Ovary (tissue), 9 donors: Measurements from ENCODE around the gene CDC42EP1. TPM values are rescaled to one million over a fixed set of nuclear protein-coding genes. Genes with fewer than 3 reads are reported as not detected.

Experiments used
- DNase-seq, 5 donors: peaks; one replicate each; pipeline ENCODE4 v3.0.0-alpha.2; 2019 to 2020
- H3K27ac ChIP-seq, 2 donors: fragments of 200-600 bp; one replicate each; pipeline versions ENCODE4 v1.5.1 to v1.8.0; 2019 to 2022
- H3K27me3 ChIP-seq: fragments of 200-600 bp; one replicate; pipeline ENCODE4 v1.8.0; 2022
- H3K36me3 ChIP-seq: fragments of 200-600 bp; sonication (generic); one replicate; pipeline ENCODE4 v1.5.1; 2019
- H3K4me1 ChIP-seq: one replicate; pipeline ENCODE4 v1.8.1; 2013; ENCODE audit warnings: mild to moderate bottlenecking, moderate library complexity; ENCODE audit not compliant: insufficient read depth
- H3K4me3 ChIP-seq: fragments of 200-600 bp; sonication (generic); one replicate; pipeline ENCODE4 v1.5.1; 2017
- H3K9me3 ChIP-seq, 2 donors: fragments of 200-600 bp in 1 of 2; sonication (generic) in 1 of 2; one replicate each; pipeline versions ENCODE4 v1.5.1 to v1.8.1; 2013 to 2019; ENCODE audit warnings: mild to moderate bottlenecking in 1 of 2, moderate library complexity in 1 of 2
- CTCF ChIP-seq, 3 donors: fragments of 450-650 bp in 2 of 3; fragments of 200-600 bp in 1 of 3; IDR thresholded peaks; one replicate each; pipeline versions ENCODE4 v1.5.1 to v1.8.0; 2016 to 2022; ENCODE audit warnings: antibody characterized with exemption in 3 of 3, mild to moderate bottlenecking in 1 of 3
- EP300 ChIP-seq: sonication (generic); formaldehyde crosslinking; IDR thresholded peaks from one replicate; pipeline ENCODE4 v1.6.1; 2017; ENCODE audit warnings: antibody characterized with exemption
- POLR2A ChIP-seq: fragments of 450-650 bp; IDR thresholded peaks from one replicate; pipeline ENCODE4 v1.6.1; 2017; ENCODE audit warnings: antibody characterized with exemption, mild to moderate bottlenecking, moderate library complexity
- WGBS, 3 donors: extraction: QIAGEN DNeasy Blood & Tissue Kit in 1 of 3; methylation state at CpG; one replicate each; pipeline versions ENCODE4 v1.1.5 to v1.1.7; 2013 to 2017; 5-methylcytosine and 5-hydroxymethylcytosine counted together
- intact Hi-C, 4 donors: fragments of 100-400 bp; cut with DNase I; formaldehyde crosslinking; loops; one replicate each; pipeline versions ENCODE4 v1.11.0 to v1.15.1; 2022 to 2023
- polyA plus RNA-seq, 2 donors: library from polyadenylated mRNA; stranded (reverse); fragments of 200-250 nt in 1 of 2; fragments of 350-450 nt in 1 of 2; fragmentation: Illumina TruSeq in 1 of 2; extraction: RNeasy Lipid Tissue Mini Kit (QIAGEN cat#74804) in 1 of 2; gene quantifications; one replicate each; pipeline ENCODE4 v1.2.3, GENCODE V29; 2013 to 2014
- total RNA-seq, 7 donors: library from RNA; depleted of rRNA in 2 of 7; stranded (reverse); fragments of >200 nt in 2 of 7; fragmentation: NEBNext Ultra II Directional in 3 of 7; extraction: Animal tissue kit (Norgen Biotek cat#: 25700) in 3 of 7; gene quantifications; one replicate each; pipeline versions ENCODE4 v1.1.0 to v1.2.4, GENCODE V29; 2016 to 2023
- donor health status: DM: no; HTN: no; CAD: no; lungs with moderate emphysema.
- donor health status: DM: no; HTN: no; CAD: no.
- donor health status: Bipolar disorder and iron deficiency.
- donor health status: DM: yes; HTN: yes; CAD: no.
- donor health status: DM: no; HTN: no; CAD: no.
- donor health status: DM: yes; HTN: yes; CAD: no.

CDC42EP1 gene
- total and polyA plus RNA-seq, 9 donors, result 3.4 to 125 (median 71.8) TPM

GRCh38 chr22:37553725-37554124, 6.6 kb upstream of the CDC42EP1 start:
- TF ChIP-seq EP300 (no peak), POLR2A (no peak), CTCF (IDR thresholded peaks at IDR 0.05) (no peak)
- H3K36me3 ChIP-seq, result no peaks in the 10 kb centered on the region
- intact Hi-C loops, result no loop called here
- H3K4me3 ChIP-seq, result no peak overlapping the region
- WGBS, 3 donors, result 91 to 98% (median 93%) methylated on average over 9 of the region's 9 CpGs
- no peaks in the 10 kb centered on the region for H3K27me3 ChIP-seq
- H3K4me1 ChIP-seq, result peaks cover 21% of the 10 kb centered on the region
- H3K27ac ChIP-seq, result no peak overlapping the region
- DNase-seq, result no peak
- H3K9me3 ChIP-seq, result no peaks in the 10 kb centered on the region

GRCh38 chr22:37555029-37555428, 5.3 kb upstream of the CDC42EP1 start:
- H3K27me3 ChIP-seq, result no peaks in the 10 kb centered on the region
- TF ChIP-seq POLR2A, result no peak
- TF ChIP-seq EP300, result no peak
- TF ChIP-seq CTCF (IDR thresholded peaks at IDR 0.05), result no peak
- no peak for DNase-seq
- peaks cover 13% of the 10 kb centered on the region for H3K4me1 ChIP-seq
- H3K27ac ChIP-seq, result no peak overlapping the region
- no peaks in the 10 kb centered on the region for H3K36me3 ChIP-seq
- no peaks in the 10 kb centered on the region for H3K9me3 ChIP-seq
- no peak overlapping the region for H3K4me3 ChIP-seq
- intact Hi-C loops, result no loop called here

- Histone ChIP-seq H3K27me3 (no peaks in the 10 kb centered on the region), H3K36me3 (no peaks in the 10 kb centered on the region), H3K27ac (no peak overlapping the region), H3K4me3 (no peak overlapping the region), H3K4me1 (peaks cover 9% of the 10 kb centered on the region), H3K9me3 (no peaks in the 10 kb centered on the region)
- intact Hi-C loops, result no loop called here
- TF ChIP-seq EP300, result no peak
- TF ChIP-seq POLR2A, result no peak
- TF ChIP-seq CTCF (IDR thresholded peaks at IDR 0.05), result no peak
- DNase-seq, result no peak
- 9 to 15% (median 12%) methylated on average over 5 of the region's 5 CpGs for WGBS, 3 donors
Measured at GRCh38 chr22:37556710-37557109, 3.6 kb upstream of the CDC42EP1 start.

- H3K4me3 ChIP-seq, result no peak overlapping the region
- no peak overlapping the region for H3K27ac ChIP-seq
- 76 to 94% (median 87%) methylated on average over 7 of the region's 7 CpGs for WGBS, 3 donors
- H3K27me3 ChIP-seq, result no peaks in the 10 kb centered on the region
- peaks cover 8% of the 10 kb centered on the region for H3K4me1 ChIP-seq
- no peak for TF ChIP-seq EP300
- no peak for TF ChIP-seq CTCF (IDR thresholded peaks at IDR 0.05)
- intact Hi-C loops, result no loop called here
- DNase-seq, result no peak
- H3K36me3 ChIP-seq, result no peaks in the 10 kb centered on the region
- no peaks in the 10 kb centered on the region for H3K9me3 ChIP-seq
Measured at GRCh38 chr22:37557321-37558001, 2.8 kb upstream of the CDC42EP1 start.
